Measurements from ENCODE around the gene KSR2. TPM values are rescaled to one million over a fixed set of nuclear protein-coding genes. Genes with fewer than 3 reads are reported as not detected.

Gene KSR2
- total and polyA plus RNA-seq, 2 of the 13 experiments (the other 11 are each of a cell fraction or from before 2014, with no cell fraction given), result 0.02 TPM; not detected in 1

GRCh38 chr12:117476341-117476740 lies 492.4 kb downstream of the KSR2 start:
- intact Hi-C loops (cut with micrococcal nuclease; ENCODE audit: unreplicated experiment), result no loop called here
- Histone ChIP-seq H3K27ac (ENCODE audit: extremely low read length, insufficient read depth, low read length) (no peak overlapping the region), H3K36me3 (replicated peaks in 1 of 2; ENCODE audit: control insufficient read depth in 1 of 2, insufficient read depth in 2 of 2, low read length in 2 of 2) (no peaks in the 10 kb centered on the region), H2AFZ (ENCODE audit: low read length) (no peak overlapping the region), H3K9ac (ENCODE audit: insufficient read depth, low read depth, low read length) (no peak overlapping the region), H3K27me3 (ENCODE audit: control insufficient read depth in 1 of 2, insufficient read depth in 2 of 2, low read length in 2 of 2) (peaks cover 1 to 3% of the 10 kb centered on the region in 2 experiments; a peak in 3 of 5 replicates), H3K4me2 (ENCODE audit: low read depth, low read length) (no peak overlapping the region), H3K4me1 (ENCODE audit: insufficient read depth, low read length) (no peaks in the 10 kb centered on the region), H4K20me1 (ENCODE audit: insufficient read depth, low read length) (no peaks in the 10 kb centered on the region), H3K79me2 (ENCODE audit: insufficient read depth, low read length) (no peaks in the 10 kb centered on the region), H3K9me3 (ENCODE audit: low read length) (no peaks in the 10 kb centered on the region), H3K4me3 (replicated peaks in 1 of 3; ENCODE audit: insufficient read depth in 1 of 3, low read depth in 2 of 3, low read length in 3 of 3) (no peak overlapping the region)
- ChIA-PET POLR2A (no interaction called here), CTCF (ENCODE audit: low intra/inter-chr PET ratio, low total read pairs) (no interaction called here)
- WGBS (ENCODE audit: low lambda C conversion rate), result 0% methylated on average over 2 of the region's 7 CpGs
- no peak for FAIRE-seq
- no peak for DNase-seq (ENCODE audit: low spot score)
- no TSS peak for BruUV-seq (replicated peaks)
- ATAC-seq, result no peak
- in situ Hi-C loops (cut with HindIII; ENCODE audit: extremely low pct_ligation_motif_present, low pct_unique_long_range_greater_than_20kb), result no loop called here
- TF ChIP-seq ZNF180 (CRISPR knock-in tag; IDR thresholded peaks at IDR 0.05; ENCODE audit: borderline replicate concordance, low read depth) (no peak), ZNF101 (CRISPR knock-in tag; IDR thresholded peaks at IDR 0.05; ENCODE audit: borderline replicate concordance, low read depth) (no peak), ARNT (IDR thresholded peaks at IDR 0.05) (no peak), ZNF713 (CRISPR knock-in tag; IDR thresholded peaks at IDR 0.05) (no peak), ZBED4 (CRISPR knock-in tag; IDR thresholded peaks at IDR 0.05; ENCODE audit: borderline replicate concordance) (no peak), KLF6 (CRISPR knock-in tag; IDR thresholded peaks at IDR 0.05) (no peak), SIN3A (IDR thresholded peaks at IDR 0.05; ENCODE audit: borderline replicate concordance, low read depth, low read length) (no peak), SOX6 (IDR thresholded peaks at IDR 0.05) (no peak), SOX6 (CRISPR knock-in tag; IDR thresholded peaks at IDR 0.05) (no peak), TOPORS (CRISPR knock-in tag; IDR thresholded peaks at IDR 0.05) (no peak), ARID4A (CRISPR knock-in tag; IDR thresholded peaks at IDR 0.05; ENCODE audit: borderline replicate concordance) (no peak)
- TF ChIP-seq, protein P1, sequence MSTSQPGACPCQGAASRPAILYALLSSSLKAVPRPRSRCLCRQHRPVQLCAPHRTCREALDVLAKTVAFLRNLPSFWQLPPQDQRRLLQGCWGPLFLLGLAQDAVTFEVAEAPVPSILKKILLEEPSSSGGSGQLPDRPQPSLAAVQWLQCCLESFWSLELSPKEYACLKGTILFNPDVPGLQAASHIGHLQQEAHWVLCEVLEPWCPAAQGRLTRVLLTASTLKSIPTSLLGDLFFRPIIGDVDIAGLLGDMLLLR (CRISPR knock-in tag; IDR thresholded peaks at IDR 0.05), result no peak
- TF ChIP-seq, protein P2, sequence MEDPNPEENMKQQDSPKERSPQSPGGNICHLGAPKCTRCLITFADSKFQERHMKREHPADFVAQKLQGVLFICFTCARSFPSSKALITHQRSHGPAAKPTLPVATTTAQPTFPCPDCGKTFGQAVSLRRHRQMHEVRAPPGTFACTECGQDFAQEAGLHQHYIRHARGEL (CRISPR knock-in tag; IDR thresholded peaks at IDR 0.05), result no peak

Data from HepG2 (cell line).